Measurements from ENCODE around the gene AJM1.
"Not testable (repeated sequence)": the region's sequence is repeated elsewhere in the genome, so short reads cannot be mapped to it uniquely, and the experiment has no call there.

DNA sequence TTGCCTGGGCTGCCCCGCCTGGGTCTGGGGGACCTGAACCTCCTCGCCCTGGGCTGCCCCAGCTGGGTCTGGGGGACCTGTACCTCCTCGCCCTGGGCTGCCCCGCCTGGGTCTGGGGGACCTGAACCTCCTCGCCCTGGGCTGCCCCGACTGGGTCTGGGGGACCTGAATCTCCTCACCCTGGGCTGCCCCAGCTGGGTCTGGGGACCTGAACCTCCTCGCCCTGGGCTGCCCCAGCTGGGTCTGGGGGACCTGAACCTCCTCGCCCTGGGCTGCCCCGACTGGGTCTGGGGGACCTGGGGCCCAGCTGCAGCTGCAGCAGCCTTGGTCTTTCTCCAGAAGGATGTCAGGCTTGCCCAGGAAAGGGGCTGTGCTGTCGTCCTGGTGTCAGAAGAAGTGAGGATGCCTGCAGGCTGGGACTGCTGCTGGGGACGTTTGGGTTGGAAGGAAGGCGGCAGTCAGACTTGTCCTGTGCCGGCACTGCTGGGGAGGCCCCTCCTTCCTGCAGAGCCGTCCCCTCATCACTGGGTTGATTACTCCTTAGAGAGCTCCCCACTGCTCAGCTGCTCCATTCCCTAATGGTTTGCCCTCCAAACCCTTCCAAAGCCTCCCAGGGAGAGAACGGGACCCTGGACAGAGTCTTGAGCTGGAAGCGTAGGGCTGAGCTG, 8.8 kb upstream of the AJM1 start:
- not testable (repeated sequence) for TF ChIP-seq CTCF, POLR2A, POLR2AphosphoS5 (IDR thresholded peaks at IDR 0.05)

Data from suprapubic skin (tissue), 4 donors.